Measurements from ENCODE around the gene NRN1.
"Not testable (repeated sequence)": the region's sequence is repeated elsewhere in the genome, so short reads cannot be mapped to it uniquely, and the experiment has no call there.

The NRN1 gene

GRCh38 chr6:6006428-6007365 is at the start of gene NRN1:
Gene NRN1 (minus strand): TSS chr6:6006925. CDS start chr6:6006749, 176 bp downstream.
- no peak for DNase-seq

- DNase-seq: no peak
Observed at GRCh38 chr6:6052216-6052615, 45.5 kb upstream of the NRN1 start.

- no peak for DNase-seq
Observed at GRCh38 chr6:6046716-6047115, 40.0 kb upstream of the NRN1 start.

- DNase-seq: no peak
Observed at GRCh38 chr6:6039946-6040509, 33.3 kb upstream of the NRN1 start.

- DNase-seq: no peak
Observed at GRCh38 chr6:6037179-6037578, 30.5 kb upstream of the NRN1 start.

GRCh38 chr6:6033858-6034257 is 27.1 kb upstream of the NRN1 start:
- DNase-seq: no peak

GRCh38 chr6:6026513-6027205 is 19.9 kb upstream of the NRN1 start:
- no peak for DNase-seq

GRCh38 chr6:6025736-6026135 is 19.0 kb upstream of the NRN1 start:
- no peak for DNase-seq

- no peak for DNase-seq
Observed at GRCh38 chr6:6024220-6024619, 17.5 kb upstream of the NRN1 start.

- not testable (repeated sequence) for DNase-seq
Observed at GRCh38 chr6:6022841-6023240, 16.1 kb upstream of the NRN1 start.

GRCh38 chr6:6008648-6009421 is 2.1 kb upstream of the NRN1 start:
- DNase-seq: peak; percentile 44

- DNase-seq: no peak
Observed at GRCh38 chr6:6008089-6008647, 1.4 kb upstream of the NRN1 start.

- DNase-seq: no peak
Observed at GRCh38 chr6:6007366-6008088, 802 bp upstream of the NRN1 start.

- DNase-seq: no peak
Observed at GRCh38 chr6:6006006-6006427, 708 bp downstream of the NRN1 start.

GRCh38 chr6:6005051-6006005 is 1.4 kb downstream of the NRN1 start:
- no peak for DNase-seq

- no peak for DNase-seq
Observed at GRCh38 chr6:6004390-6004995, 2.2 kb downstream of the NRN1 start.

GRCh38 chr6:6003621-6004366 is 2.9 kb downstream of the NRN1 start:
- no peak for DNase-seq

GRCh38 chr6:6002848-6003620 is 3.7 kb downstream of the NRN1 start:
- DNase-seq: no peak
